Measurements from ENCODE around the gene COMMD1.
"Not testable (repeated sequence)": the region's sequence is repeated elsewhere in the genome, so short reads cannot be mapped to it uniquely, and the experiment has no call there.

COMMD1 gene

DNA sequence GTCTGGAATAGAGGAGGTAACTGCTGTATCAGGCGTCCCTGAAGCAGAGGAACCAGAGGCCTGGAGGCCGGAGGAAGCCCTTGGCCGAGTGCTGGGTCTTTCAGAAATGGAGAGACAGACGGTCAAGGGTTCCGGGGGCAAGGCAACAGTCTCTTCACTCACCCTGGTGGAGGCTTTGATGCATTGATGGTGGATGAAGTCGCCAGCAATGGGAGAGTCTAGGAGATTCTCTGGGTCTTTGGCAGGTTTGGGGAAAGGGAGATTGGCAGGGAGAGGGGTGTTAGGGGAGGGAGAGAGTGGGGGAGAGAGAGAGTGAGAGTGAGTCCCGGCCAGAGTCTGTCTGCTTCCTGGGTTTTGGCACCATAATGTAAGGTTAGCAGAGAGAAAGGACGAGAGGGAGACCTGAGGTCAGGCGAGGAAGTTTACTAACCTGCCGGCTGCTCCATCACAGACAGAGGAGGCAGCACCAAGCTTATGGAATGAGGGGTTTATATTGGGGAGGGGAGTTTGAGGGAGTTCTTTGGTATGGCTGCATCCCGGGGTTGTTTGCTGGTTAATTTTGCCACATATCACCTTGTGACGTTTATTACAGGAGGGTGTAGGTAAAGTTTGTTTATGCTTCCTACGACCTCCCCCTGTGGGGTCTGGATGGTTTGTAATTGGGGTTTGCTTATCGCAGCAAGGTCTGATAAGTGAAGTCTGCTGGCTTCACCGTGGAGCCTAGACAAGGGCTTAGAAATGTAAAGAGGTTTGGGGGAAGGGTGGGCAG lies 19.6 kb downstream of the COMMD1 start:
- no peak for DNase-seq

DNA sequence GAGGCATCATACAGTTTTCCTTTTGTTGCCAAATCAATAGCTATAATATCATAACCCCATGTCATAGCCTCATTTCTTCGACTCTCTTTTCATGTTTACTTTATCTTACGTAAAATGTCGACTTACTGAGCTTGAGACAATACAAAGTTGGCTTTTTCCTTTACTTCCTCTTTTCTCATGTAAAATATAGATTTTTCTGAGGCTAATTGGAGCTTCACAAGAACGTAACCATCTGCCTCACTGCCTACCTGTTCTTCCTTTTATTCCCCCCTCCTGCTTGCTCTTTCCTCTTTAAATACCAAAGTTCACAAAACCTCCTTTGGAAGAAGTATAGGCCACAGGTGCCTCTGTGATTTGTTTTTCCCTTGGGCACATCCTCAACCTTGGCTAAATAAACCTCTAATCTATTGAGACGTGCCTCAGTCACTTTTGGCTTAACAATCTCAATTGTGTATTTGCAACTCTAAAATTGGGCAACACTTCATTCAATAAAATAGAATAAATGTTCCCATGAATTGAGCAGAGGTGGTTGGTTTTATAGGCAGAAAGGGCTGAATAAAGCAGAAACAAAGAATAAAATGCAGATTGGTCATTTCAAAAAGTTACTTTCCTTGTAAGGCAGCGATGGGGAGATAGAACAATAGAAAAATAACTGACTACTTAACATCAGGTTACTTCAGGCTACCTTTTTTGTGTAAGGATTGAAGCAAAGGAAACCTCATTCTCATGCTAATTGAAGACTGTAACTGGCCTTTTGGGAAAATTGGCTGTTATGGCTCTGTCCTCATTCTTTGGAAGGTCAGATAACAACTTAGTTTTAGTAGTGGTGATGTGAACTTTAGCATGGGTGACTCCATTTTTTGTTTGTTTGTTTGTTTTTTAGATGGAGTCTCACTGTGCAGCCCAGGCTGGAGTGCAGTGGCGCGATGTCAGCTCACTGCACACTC lies 21.3 kb downstream of the COMMD1 start:
- DNase-seq: no peak

DNA sequence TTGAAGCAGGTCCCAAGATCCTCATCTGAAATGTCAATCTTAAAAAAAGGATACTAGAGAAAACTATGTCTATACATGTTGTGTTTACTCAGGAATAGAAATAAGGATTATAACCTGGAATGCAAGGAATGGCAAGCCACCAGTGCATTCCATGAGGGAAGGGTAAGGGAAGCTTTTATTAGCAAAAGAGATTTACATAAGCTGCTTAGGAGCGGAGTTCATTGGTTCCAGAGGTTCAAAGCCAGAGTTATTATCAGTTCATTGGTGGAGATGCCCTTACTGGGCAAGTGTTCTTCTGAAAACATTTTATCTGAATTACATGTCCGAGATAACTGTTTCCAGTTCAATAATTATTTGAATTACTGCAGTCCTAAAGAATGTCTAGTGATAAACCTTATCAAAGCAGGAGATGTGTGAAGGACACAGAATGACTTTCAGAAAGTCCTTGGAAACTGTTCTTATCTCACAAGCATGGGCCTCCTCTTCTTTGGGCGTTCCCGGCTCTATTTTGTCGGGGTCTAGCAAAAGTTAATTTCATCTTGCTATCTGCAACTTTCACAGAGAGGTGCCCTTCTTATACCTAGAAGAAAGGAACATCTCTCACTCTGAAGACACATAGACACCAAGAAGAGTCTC lies 23.5 kb downstream of the COMMD1 start:
- no peak for DNase-seq

DNA sequence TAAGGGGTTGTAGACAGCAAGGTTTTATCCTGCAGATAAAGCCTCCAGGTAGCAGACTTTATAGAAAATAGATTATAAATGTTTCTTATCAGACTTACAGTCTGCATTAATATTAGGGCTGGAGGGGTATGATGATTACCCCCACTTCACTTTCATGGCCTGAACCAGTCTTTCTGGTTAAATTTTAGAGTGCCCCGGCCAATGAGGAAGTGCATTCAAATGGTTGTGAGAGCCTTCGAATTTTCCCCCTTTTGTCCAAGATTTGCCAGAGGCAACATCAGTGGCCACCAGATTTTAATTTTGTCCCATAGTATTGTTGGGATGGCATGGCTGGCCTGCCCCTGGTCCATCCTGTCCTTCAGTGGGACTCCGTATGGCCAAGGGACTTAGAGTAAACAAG lies 31.6 kb downstream of the COMMD1 start:
- DNase-seq: no peak

DNA sequence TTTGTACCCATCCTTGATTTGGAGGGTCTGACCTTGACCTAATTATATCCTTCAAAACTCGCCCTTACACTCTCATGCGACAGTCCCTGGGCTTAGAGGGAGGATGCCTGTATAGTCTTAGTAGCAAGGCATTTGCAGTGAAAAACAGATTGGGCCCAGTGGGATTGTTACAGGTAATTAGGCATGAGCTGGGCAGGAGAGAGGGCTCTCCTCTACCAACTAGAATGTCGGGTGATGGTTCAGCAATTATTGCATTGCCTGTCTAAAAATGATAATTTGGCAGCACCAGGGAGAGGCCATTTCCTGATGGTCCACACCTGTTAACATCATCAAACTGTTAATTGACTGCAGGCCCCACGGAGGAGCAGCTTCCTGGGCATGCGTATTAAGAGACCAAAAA lies 32.4 kb downstream of the COMMD1 start:
- no peak for DNase-seq

- no peak for DNase-seq
These were observed 33.0 kb downstream of the COMMD1 start for GRCh38 chr2:61938511-61938910.

DNA sequence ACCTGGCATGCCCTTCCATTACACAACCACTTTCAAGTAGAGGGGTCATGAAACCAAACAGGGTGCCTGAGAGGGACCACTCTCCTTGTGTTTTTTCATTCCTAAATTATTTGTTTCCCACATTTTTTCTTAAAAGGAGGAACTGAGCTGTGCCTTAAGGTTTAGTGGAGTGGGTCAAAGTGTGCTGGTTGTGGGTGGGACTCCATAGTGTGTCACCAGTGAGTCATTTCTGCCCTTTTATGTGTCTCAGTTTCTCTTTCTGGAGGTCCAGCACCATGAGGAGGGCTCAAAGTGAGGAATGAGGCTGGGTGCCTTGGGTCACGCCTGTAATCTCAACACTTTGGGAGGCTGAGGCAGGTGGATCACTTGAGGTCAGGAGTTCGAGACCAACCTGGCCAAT lies 37.8 kb downstream of the COMMD1 start:
- DNase-seq: peak; percentile 19

- no peak for DNase-seq
These were observed 41.2 kb downstream of the COMMD1 start for GRCh38 chr2:61946666-61947065.

- DNase-seq: no peak
These were observed 43.4 kb downstream of the COMMD1 start for GRCh38 chr2:61948661-61949457.

- DNase-seq: no peak
These were observed 43.9 kb downstream of the COMMD1 start for GRCh38 chr2:61949458-61949713.

DNA sequence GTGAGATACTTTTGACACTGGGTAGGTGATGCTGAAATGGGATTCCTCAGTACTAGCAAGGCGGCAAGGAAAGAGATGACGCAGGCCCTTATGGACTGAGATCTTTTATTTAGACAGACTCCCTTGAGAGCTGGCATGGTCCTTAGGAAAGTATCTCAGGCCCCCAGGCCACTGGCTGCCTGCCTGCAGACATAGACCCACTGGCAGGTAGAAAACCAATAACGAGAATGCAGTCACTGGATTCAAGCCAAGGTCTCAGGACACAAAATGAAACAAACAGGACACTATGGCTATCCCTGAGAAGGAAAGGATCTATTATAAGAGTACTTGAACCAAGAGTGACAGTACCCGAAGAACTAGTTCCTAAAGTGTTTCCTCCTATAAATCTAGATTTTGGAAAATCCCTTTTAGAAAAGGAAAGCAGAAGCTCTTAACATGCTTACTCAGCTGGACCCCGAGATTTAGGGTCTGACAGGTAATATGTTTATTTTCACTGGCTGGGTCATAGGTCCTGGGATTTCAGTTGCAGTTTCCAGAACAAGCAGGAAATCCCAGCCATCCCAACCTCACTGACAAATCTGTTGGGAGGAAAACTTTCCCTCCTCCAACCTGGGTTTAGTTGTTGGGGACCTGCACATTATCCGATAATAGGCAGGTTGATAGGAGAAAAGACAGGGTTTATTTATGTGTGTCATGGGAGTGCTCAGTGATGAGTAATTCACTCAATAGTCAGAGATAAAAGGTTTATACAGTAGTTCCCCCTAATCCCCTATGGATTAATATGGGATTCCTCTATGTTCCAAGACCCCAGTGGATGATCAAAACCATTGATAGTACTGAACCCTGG lies 44.5 kb downstream of the COMMD1 start:
- no peak for DNase-seq

GRCh38 chr2:61950571-61951315 lies 45.3 kb downstream of the COMMD1 start:
- no peak for DNase-seq

DNA sequence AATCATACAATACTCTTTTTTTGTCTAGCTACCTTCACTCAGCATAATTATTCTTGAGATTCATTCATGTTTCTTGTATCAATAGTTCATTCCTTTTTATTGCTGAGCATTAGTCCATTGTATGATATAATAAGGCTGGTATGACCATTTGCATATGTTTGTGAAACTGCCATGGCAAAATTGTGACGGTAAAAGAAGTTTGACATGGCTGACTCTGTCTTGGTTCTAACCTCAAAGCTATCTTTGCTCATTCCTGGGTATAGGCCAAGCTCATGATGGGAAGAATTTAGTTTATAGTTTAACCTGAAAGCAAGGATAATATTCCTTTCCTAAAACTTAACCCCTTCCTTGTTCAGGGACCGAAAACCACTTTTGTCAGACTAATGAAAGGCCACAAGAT lies 46.4 kb downstream of the COMMD1 start:
- no peak for DNase-seq

GRCh38 chr2:61952288-61952687 lies 46.8 kb downstream of the COMMD1 start:
- DNase-seq: no peak

DNA sequence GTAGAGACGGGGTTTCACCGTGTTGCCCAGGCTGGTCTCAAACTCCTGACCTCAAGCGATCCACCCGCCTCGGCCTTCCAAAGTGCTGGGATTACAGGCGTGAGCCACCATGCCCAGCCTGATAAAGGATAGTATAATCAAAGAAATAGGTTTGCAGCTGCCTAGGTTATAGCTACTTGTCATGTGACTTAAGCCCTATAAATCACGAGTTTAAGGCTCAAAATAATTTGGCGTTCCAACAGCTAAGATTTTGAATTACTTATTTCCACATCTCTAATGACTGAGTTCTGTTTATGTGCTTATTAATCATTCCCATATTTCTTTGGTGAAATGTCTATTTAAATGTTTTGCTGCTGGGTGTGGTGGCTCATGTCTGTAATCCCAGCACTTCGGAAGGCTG lies 49.4 kb downstream of the COMMD1 start:
- not testable (repeated sequence) for DNase-seq

- no peak for DNase-seq
These were observed 54.2 kb downstream of the COMMD1 start for GRCh38 chr2:61959381-61960293.

- DNase-seq: no peak
These were observed 55.9 kb downstream of the COMMD1 start for GRCh38 chr2:61961231-61961901.

DNA sequence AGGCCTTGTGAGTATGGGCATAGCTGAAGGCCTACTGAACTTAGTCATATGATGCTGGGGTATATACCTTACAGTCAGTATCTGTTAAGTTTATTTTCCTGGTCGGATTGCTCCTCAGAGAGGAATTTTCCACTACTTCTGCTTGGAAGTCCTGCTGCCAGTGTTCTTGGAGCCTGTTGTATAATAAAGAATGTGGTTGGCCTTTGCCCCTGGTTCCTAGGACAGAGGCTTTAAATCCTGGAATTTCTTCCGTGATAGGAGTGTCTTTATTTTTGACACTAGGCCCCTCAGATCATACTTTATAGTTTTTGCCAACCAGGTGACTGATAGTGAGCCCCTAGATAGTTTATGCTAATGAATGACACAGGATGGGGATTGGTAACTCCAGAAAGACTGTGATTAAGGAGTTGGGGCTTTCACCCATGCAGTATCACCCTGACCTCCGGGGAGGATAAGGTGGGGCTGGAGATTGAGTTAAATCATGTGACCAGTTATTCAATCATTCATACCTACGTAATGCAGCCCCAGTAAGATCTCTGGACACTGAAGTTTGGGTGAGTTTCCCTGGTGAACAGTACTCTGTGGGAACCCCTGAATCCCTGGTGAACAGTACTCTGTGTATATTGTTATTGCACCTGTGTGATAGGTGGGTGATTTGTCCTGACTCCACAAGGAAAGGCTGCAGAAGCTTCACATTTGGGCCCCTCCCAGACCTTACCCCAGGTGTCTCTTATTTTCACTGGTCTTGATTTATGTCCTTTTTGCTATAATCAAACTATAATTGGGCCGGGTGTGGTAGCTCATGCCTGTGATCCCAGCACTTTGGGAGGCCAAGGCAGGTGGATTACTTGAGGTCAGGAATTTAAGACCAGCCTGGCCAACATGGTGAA lies 56.9 kb downstream of the COMMD1 start:
- DNase-seq: no peak
